ENCODE measurements around the gene STEAP1B. TPM values are rescaled to one million over a fixed set of nuclear protein-coding genes. Genes with fewer than 3 reads are reported as not detected.

STEAP1B gene
- total and polyA plus RNA-seq, 2 of the 4 experiments (the other 2 are of a cell fraction) = 7.9 to 13.8 TPM

- Histone ChIP-seq H3K27ac (ENCODE audit: insufficient read depth, low read length) (no peak overlapping the region), H2AK9ac (replicated peaks; ENCODE audit: low read depth, low read length, poor library complexity) (no peak overlapping the region), H3K9me3 (ENCODE audit: control insufficient read depth, insufficient read depth, low read length) (no peaks in the 10 kb centered on the region), H2BK15ac (ENCODE audit: low read depth, low read length) (no peak overlapping the region), H3K23ac (ENCODE audit: low read depth, low read length) (no peak overlapping the region), H3K9me1 (ENCODE audit: insufficient read depth, low read length) (no peaks in the 10 kb centered on the region), H2AK5ac (ENCODE audit: low read depth, low read length) (no peak overlapping the region), H3K14ac (replicated peaks; ENCODE audit: low read depth, low read length) (no peak overlapping the region), H3K4me2 (ENCODE audit: low read depth, low read length) (no peak overlapping the region), H4K8ac (ENCODE audit: low read depth in 2 of 2, low read length in 2 of 2) (no peak overlapping the region), H3K79me1 (ENCODE audit: low read depth in 1 of 2, low read length in 2 of 2) (no peaks in the 10 kb centered on the region), H2AFZ (replicated peaks; ENCODE audit: low read length, poor library complexity) (no peak overlapping the region), H3K4ac (ENCODE audit: low read depth, low read length) (no peak overlapping the region), H3K36me3 (ENCODE audit: control insufficient read depth, insufficient read depth, low read length) (no peaks in the 10 kb centered on the region), H2BK120ac (ENCODE audit: low read depth, low read length) (no peak overlapping the region), H3K9ac (ENCODE audit: low read depth, low read length) (no peak overlapping the region), H4K5ac (ENCODE audit: low read depth, low read length) (no peak overlapping the region), H4K20me1 (ENCODE audit: insufficient read depth, low read length) (no peaks in the 10 kb centered on the region), H4K91ac (ENCODE audit: insufficient read depth, low read depth, low read length) (no peak overlapping the region), H3K4me1 (ENCODE audit: control insufficient read depth, insufficient read depth, low read length) (no peaks in the 10 kb centered on the region), H3K56ac (ENCODE audit: extremely low read depth, insufficient read depth, low read length) (no peak overlapping the region), H3K4me3 (ENCODE audit: insufficient read depth, low read depth, low read length) (no peak overlapping the region), H2BK20ac (ENCODE audit: low read depth, low read length) (no peak overlapping the region), H2BK5ac (ENCODE audit: low read depth, low read length, poor library complexity, severe bottlenecking) (no peak overlapping the region), H3K27me3 (ENCODE audit: control insufficient read depth, insufficient read depth, low read length) (peaks cover 6% of the 10 kb centered on the region), H3K18ac (ENCODE audit: low read depth, low read length) (no peak overlapping the region)
- in situ Hi-C loops (cut with MboI; ENCODE audit: low sequenced_read_pairs) (no loop called here), intact Hi-C loops (cut with micrococcal nuclease) (no loop called here), dilution Hi-C loops (cut with HindIII; ENCODE audit: low sequenced_read_pairs, unreplicated experiment) (no loop called here)
- BruUV-seq (replicated peaks) = no TSS peak
- ATAC-seq (ENCODE audit: low read depth) (no peak), DNase-seq (no peak)
- no peak for TF ChIP-seq MAFK (IDR thresholded peaks at IDR 0.05; ENCODE audit: low read depth, low read length)
- no peak for TF ChIP-seq MAZ (IDR thresholded peaks at IDR 0.05; ENCODE audit: borderline replicate concordance, low read depth, low read length)
- no peak for TF ChIP-seq CEBPB (IDR thresholded peaks at IDR 0.05; ENCODE audit: low read depth, low read length)
- TF ChIP-seq USF2 (IDR thresholded peaks at IDR 0.05; ENCODE audit: low read depth, low read length) = no peak
- TF ChIP-seq RAD21 (IDR thresholded peaks at IDR 0.05; ENCODE audit: low read length) = no peak
- TF ChIP-seq CTCF (conservative IDR thresholded peaks at IDR 0.05; ENCODE audit: low read depth, low read length) = no peak
- no peak for TF ChIP-seq SMC3 (IDR thresholded peaks at IDR 0.05; ENCODE audit: low read depth, low read length)
- no peak for TF ChIP-seq NFE2L2 (IDR thresholded peaks at IDR 0.05; ENCODE audit: low read depth, low read length)
- TF ChIP-seq RFX5 (IDR thresholded peaks at IDR 0.05; ENCODE audit: low read depth, low read length) = no peak
- TF ChIP-seq RCOR1 (IDR thresholded peaks at IDR 0.05; ENCODE audit: insufficient replicate concordance, low read length) = no peak
- TF ChIP-seq POLR2A (IDR thresholded peaks at IDR 0.05; ENCODE audit: low read depth, low read length) = no peak
- no peak for TF ChIP-seq BHLHE40 (IDR thresholded peaks at IDR 0.05; ENCODE audit: low read depth, low read length)
- no peak for TF ChIP-seq CHD1 (IDR thresholded peaks at IDR 0.05; ENCODE audit: low read depth, low read length)
- TF ChIP-seq FOS (IDR thresholded peaks at IDR 0.05; ENCODE audit: low read depth, low read length) = no peak
- TF ChIP-seq MXI1 (IDR thresholded peaks at IDR 0.05; ENCODE audit: borderline replicate concordance, low read depth, low read length) = no peak
- no peak for TF ChIP-seq ELK1 (IDR thresholded peaks at IDR 0.05; ENCODE audit: borderline replicate concordance, low read depth, low read length)
- ChIA-PET POLR2A (ENCODE audit: unreplicated experiment) (no interaction called here), CTCF (interaction anchor here (0.6 kb wide), 1 partner anchor 16 kb away, joined by 3 read pairs; no protein-coding TSS in a partner anchor)
- no CpG with 5 or more reads among the region's 7 CpGs for WGBS, 2 experiments (ENCODE audit: extremely low coverage in 2 of 2, insufficient read length in 1 of 2)
These were observed 121.6 kb downstream of the STEAP1B start for GRCh38 chr7:22378199-22378980.
